PC-9 (cell line): Measurements from ENCODE around the gene LBH. TPM values are rescaled to one million over a fixed set of nuclear protein-coding genes. Genes with fewer than 3 reads are reported as not detected.

Experiments
- BruUV-seq: library from RNA; stranded (reverse); fragments of 400-500 nt; replicated peaks from 2 replicates; lab custom pipeline; 2021; lab: Mats Ljungman, UMichigan
- CTCF ChIA-PET: fragments of 300-600 bp; sonication (Branson Sonifier 250); formaldehyde crosslinking; loops from one replicate; lab custom pipeline; 2022; ENCODE audit warnings: antibody characterized with exemption; lab: Charles Lee
- POLR2A ChIA-PET: fragments of 300-600 bp; sonication (Branson Sonifier 250); formaldehyde crosslinking; loops from one replicate; lab custom pipeline; 2022; ENCODE audit warnings: antibody characterized with exemption; ENCODE audit not compliant: unreplicated experiment; lab: Charles Lee
- DNase-seq, 2 experiments: peaks; one replicate each; pipeline versions ENCODE4 v3.0.0 to v3.0.0-alpha.2; 2015 to 2022; ENCODE audit warnings: mixed read lengths in 1 of 2
- H2AFZ ChIP-seq: fragments of 200-600 bp; sonication (generic); 2 replicates; pipeline ENCODE4 v1.8.1; 2017; ENCODE audit warnings: antibody characterized with exemption
- H3F3A ChIP-seq: fragments of 200-600 bp; sonication (generic); 2 replicates; pipeline ENCODE4 v1.8.1; 2017; ENCODE audit warnings: antibody characterized with exemption, mild to moderate bottlenecking, low read depth; ENCODE audit not compliant: insufficient read depth
- H3K27ac ChIP-seq: fragments of 200-600 bp; sonication (generic); 2 replicates; pipeline ENCODE4 v1.6.1; 2016; ENCODE audit warnings: mixed run types
- H3K27me3 ChIP-seq: fragments of 200-600 bp; sonication (generic); 2 replicates; pipeline ENCODE4 v1.6.1; 2016; ENCODE audit warnings: low read depth, mixed run types; ENCODE audit not compliant: insufficient read depth
- H3K36me3 ChIP-seq: fragments of 200-600 bp; sonication (generic); 2 replicates; pipeline ENCODE4 v1.6.1; 2016; ENCODE audit warnings: low read depth, mixed run types
- H3K4me1 ChIP-seq: fragments of 200-600 bp; sonication (generic); replicated peaks from 2 replicates; pipeline ENCODE4 v1.6.1; 2016; ENCODE audit warnings: mixed run types; ENCODE audit not compliant: insufficient read depth
- H3K4me2 ChIP-seq: fragments of 200-600 bp; sonication (generic); 2 replicates; pipeline ENCODE4 v1.6.1; 2017; ENCODE audit warnings: mixed run types
- H3K4me3 ChIP-seq: fragments of 200-600 bp; sonication (generic); 2 replicates; pipeline ENCODE4 v1.6.1; 2016; ENCODE audit warnings: mixed run types
- H3K79me2 ChIP-seq: fragments of 200-600 bp; sonication (generic); 2 replicates; pipeline ENCODE4 v1.6.1; 2017; ENCODE audit warnings: low read depth, mixed run types
- H3K9me2 ChIP-seq: fragments of 200-600 bp; sonication (generic); 2 replicates; pipeline ENCODE4 v1.8.1; 2017; ENCODE audit warnings: mild to moderate bottlenecking; ENCODE audit not compliant: insufficient read depth
- H3K9me3 ChIP-seq: fragments of 200-600 bp; sonication (generic); 2 replicates; pipeline ENCODE4 v1.8.1; 2016; ENCODE audit warnings: low read depth; ENCODE audit not compliant: insufficient read depth
- H4K20me1 ChIP-seq: fragments of 200-600 bp; sonication (generic); 2 replicates; pipeline ENCODE4 v1.8.1; 2017; ENCODE audit not compliant: insufficient read depth
- EZH2 ChIP-seq: fragments of 200-600 bp; sonication (generic); IDR thresholded peaks from 2 replicates; pipeline ENCODE4 v1.8.0; 2017; ENCODE audit warnings: antibody characterized with exemption, low read depth
- intact Hi-C: fragments of 100-400 bp; cut with micrococcal nuclease; formaldehyde crosslinking; loops from one replicate; pipeline ENCODE4 v1.10.0; 2022; ENCODE audit not compliant: unreplicated experiment
- total RNA-seq: library from RNA; stranded (reverse); gene quantifications from 2 replicates; pipeline ENCODE4 v1.2.3, GENCODE V29; 2021
- TF ChIP-seq, protein P1 (sequence below): fragments of 200-600 bp; sonication (generic); conservative IDR thresholded peaks from 2 replicates; pipeline ENCODE4 v1.6.1; 2017; ENCODE audit warnings: mixed run types, antibody characterized with exemption, mild to moderate bottlenecking, moderate library complexity

The LBH gene
- total RNA-seq, 1 experiment from 2014 or later: 30.6 TPM

DNA sequence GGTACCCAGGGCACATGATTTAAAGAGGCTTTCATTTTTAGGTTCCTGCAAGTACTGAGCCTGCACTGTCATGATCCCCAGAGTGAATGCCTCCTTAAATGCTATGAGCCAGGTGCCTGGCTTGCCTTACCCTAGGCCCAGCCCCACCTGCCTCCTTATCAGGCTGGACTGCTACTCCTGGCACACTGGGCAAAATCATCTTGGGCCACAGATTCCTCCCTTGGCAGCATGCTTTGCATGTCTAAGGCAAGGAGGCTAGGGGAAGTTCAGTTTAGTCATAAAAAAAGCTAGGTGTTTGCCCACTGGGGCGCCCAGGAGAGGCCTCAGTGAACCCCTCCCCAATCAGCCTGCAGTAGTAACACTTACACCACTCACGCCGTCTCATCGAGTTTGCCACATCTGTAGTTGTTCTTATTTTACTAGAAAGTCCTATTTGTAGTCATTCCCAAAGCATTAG is 45.1 kb downstream of the LBH start:
- no peaks in the 10 kb centered on the region for H3K9me2 ChIP-seq
- H4K20me1 ChIP-seq: no peaks in the 10 kb centered on the region
- BruUV-seq: no TSS peak
- peaks cover 32% of the 10 kb centered on the region for H3F3A ChIP-seq
- POLR2A ChIA-PET: no interaction called here
- peaks cover 51% of the 10 kb centered on the region for H3K4me1 ChIP-seq
- CTCF ChIA-PET: no interaction called here
- no peak overlapping the region for H2AFZ ChIP-seq
- no peak overlapping the region for H3K27ac ChIP-seq
- intact Hi-C loops: loop anchor here (10.0 kb wide), 1 partner anchor 428 kb away; no protein-coding TSS in a partner anchor
- TF ChIP-seq, protein P1, sequence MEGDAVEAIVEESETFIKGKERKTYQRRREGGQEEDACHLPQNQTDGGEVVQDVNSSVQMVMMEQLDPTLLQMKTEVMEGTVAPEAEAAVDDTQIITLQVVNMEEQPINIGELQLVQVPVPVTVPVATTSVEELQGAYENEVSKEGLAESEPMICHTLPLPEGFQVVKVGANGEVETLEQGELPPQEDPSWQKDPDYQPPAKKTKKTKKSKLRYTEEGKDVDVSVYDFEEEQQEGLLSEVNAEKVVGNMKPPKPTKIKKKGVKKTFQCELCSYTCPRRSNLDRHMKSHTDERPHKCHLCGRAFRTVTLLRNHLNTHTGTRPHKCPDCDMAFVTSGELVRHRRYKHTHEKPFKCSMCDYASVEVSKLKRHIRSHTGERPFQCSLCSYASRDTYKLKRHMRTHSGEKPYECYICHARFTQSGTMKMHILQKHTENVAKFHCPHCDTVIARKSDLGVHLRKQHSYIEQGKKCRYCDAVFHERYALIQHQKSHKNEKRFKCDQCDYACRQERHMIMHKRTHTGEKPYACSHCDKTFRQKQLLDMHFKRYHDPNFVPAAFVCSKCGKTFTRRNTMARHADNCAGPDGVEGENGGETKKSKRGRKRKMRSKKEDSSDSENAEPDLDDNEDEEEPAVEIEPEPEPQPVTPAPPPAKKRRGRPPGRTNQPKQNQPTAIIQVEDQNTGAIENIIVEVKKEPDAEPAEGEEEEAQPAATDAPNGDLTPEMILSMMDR: no peak
- TF ChIP-seq EZH2: no peak
- H3K36me3 ChIP-seq: no peaks in the 10 kb centered on the region
- H3K9me3 ChIP-seq: no peaks in the 10 kb centered on the region
- DNase-seq: no peak
- no peaks in the 10 kb centered on the region for H3K79me2 ChIP-seq
- no peaks in the 10 kb centered on the region for H3K27me3 ChIP-seq
- no peak overlapping the region for H3K4me3 ChIP-seq
- H3K4me2 ChIP-seq: no peak overlapping the region

DNA sequence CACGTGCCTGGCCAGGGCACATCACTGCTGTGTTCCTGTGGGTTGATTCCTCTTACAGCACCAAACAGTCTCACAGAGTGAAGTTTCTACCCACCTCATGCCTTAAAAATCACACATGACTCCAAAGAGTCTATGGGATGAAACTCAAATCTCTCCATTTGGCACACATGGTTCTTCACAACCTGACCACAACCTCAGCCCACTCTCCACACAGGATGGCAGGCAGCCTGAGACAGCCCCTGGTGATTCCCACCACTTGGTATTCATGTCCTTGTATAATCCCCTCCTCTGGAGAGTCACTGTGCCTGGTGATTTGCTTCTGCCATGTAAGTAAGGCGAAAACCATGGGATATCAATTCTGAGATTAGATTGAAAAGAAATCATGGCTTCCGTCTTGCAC is 46.2 kb downstream of the LBH start:
- H3K36me3 ChIP-seq: no peaks in the 10 kb centered on the region
- H3K27ac ChIP-seq: no peak overlapping the region
- ChIA-PET POLR2A (no interaction called here), CTCF (no interaction called here)
- peaks cover 26% of the 10 kb centered on the region for H3F3A ChIP-seq
- H4K20me1 ChIP-seq: no peaks in the 10 kb centered on the region
- TF ChIP-seq, protein P1: no peak
- TF ChIP-seq EZH2: no peak
- BruUV-seq: no TSS peak
- no peaks in the 10 kb centered on the region for H3K27me3 ChIP-seq
- no peaks in the 10 kb centered on the region for H3K9me3 ChIP-seq
- H2AFZ ChIP-seq: no peak overlapping the region
- no peak overlapping the region for H3K4me2 ChIP-seq
- DNase-seq: no peak
- H3K4me1 ChIP-seq: peaks cover 40% of the 10 kb centered on the region
- intact Hi-C loops: loop anchor here (10.0 kb wide), 1 partner anchor 427 kb away; no protein-coding TSS in a partner anchor
- H3K9me2 ChIP-seq: no peaks in the 10 kb centered on the region
- no peaks in the 10 kb centered on the region for H3K79me2 ChIP-seq
- no peak overlapping the region for H3K4me3 ChIP-seq

DNA sequence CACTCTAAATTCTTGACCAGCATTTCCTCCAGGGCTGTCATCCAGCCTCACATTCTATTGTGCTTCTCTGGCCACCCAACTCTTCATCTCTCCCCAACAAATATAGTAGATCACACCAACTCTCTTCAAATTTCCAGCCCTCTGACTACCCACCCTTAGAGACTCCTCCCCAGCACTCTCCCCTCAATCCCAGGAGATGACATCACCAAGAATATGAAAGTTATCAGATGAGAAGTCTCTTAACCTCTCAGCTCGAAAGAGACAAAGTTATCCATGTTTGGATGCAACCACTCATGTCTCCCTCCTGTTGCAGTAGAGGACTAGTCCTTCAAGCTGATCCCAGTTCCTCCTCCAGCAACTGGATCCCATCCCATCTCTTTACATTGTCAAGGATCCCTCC is 47.1 kb downstream of the LBH start:
- ChIA-PET CTCF (no interaction called here), POLR2A (no interaction called here)
- no TSS peak for BruUV-seq
- intact Hi-C loops: loop anchor here (10.0 kb wide), 1 partner anchor 426 kb away; no protein-coding TSS in a partner anchor
- no peaks in the 10 kb centered on the region for H3K9me2 ChIP-seq
- no peak overlapping the region for H3K27ac ChIP-seq
- H3K4me1 ChIP-seq: peaks cover 32% of the 10 kb centered on the region
- no peak overlapping the region for H2AFZ ChIP-seq
- H3K27me3 ChIP-seq: no peaks in the 10 kb centered on the region
- H3K9me3 ChIP-seq: no peaks in the 10 kb centered on the region
- H3K36me3 ChIP-seq: no peaks in the 10 kb centered on the region
- no peak overlapping the region for H3K4me2 ChIP-seq
- H3F3A ChIP-seq: peaks cover 19% of the 10 kb centered on the region
- H4K20me1 ChIP-seq: no peaks in the 10 kb centered on the region
- DNase-seq: no peak
- no peak overlapping the region for H3K4me3 ChIP-seq
- no peak for TF ChIP-seq EZH2
- TF ChIP-seq, protein P1: no peak
- H3K79me2 ChIP-seq: no peaks in the 10 kb centered on the region
